Prostate gland (tissue), 2 donors: ENCODE data around the gene STAT3.

Experiments used
- CTCF ChIP-seq, 4 experiments: fragments of 200-600 bp in 2 of 4; fragments of 450-650 bp in 2 of 4; sonication (generic) in 2 of 4; IDR thresholded peaks; 1 replicate in 3 of 4; 2 replicates in 1 of 4; pipeline ENCODE4 v1.5.1; 2016 to 2019; ENCODE audit warnings: antibody characterized with exemption in 4 of 4, mild to moderate bottlenecking in 2 of 4, moderate library complexity in 2 of 4
- POLR2A ChIP-seq: fragments of 450-650 bp; IDR thresholded peaks from one replicate; pipeline ENCODE4 v1.6.1; 2016; ENCODE audit warnings: antibody characterized with exemption, mild to moderate bottlenecking
- POLR2AphosphoS5 ChIP-seq: sonication (generic); formaldehyde crosslinking; IDR thresholded peaks from one replicate; pipeline ENCODE4 v1.6.1; 2017; ENCODE audit warnings: antibody characterized with exemption

DNA sequence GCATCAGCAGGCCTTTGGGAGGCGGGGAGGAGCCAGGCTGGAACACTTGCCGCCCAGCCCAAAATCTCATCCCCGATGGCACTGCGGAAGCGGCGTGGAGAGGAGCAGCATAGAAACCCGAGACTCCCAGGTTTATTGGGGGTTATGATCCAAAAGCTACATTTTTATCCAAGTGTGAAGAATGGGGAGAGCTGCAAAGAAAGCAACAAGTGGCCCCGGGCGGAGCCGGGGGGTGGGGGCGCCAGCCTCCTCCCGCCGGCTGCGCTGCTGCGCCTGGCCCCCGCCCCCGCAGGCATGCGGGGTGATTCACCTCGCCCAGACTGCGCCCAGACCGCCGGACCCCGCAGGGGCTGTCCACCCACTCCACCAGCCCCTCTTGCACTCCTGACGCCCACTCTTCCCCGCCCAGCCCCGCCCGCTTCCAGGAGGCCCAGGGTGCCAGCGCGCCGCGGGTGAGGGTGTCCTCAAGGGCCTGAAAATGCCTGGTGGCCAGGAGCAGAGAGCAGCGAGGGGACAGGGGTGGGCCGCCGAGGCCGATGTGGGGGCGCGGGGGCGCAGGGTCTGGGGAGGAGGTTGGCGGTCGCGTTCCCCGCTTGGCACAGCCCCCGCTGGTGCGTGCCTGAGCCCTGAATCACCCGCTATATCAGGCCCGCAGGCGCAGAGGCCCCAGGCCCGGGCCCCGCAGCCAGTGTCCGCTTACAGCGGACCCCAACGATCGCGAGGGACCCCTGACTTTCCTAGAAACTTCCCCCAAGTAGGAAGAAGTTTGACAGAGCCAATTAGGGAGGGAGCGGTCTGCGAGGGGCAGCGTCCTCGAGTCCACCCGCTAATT, 33.5 kb upstream of the STAT3 start:
- TF ChIP-seq CTCF (IDR thresholded peaks at IDR 0.05) (no peak), POLR2AphosphoS5 (no peak), POLR2A (no peak)
